Measurements from ENCODE around the gene OR2B3. TPM values are rescaled to one million over a fixed set of nuclear protein-coding genes. Genes with fewer than 3 reads are reported as not detected.
"Not testable (repeated sequence)": the region's sequence is repeated elsewhere in the genome, so short reads cannot be mapped to it uniquely, and the experiment has no call there.

Gene OR2B3, protein sequence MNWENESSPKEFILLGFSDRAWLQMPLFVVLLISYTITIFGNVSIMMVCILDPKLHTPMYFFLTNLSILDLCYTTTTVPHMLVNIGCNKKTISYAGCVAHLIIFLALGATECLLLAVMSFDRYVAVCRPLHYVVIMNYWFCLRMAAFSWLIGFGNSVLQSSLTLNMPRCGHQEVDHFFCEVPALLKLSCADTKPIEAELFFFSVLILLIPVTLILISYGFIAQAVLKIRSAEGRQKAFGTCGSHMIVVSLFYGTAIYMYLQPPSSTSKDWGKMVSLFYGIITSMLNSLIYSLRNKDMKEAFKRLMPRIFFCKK
- not detected for total RNA-seq
- long read RNA-seq, result 0 reads

GRCh38 chr6:29087213-29087612, at the start of gene OR2B3:
Gene OR2B3 (minus strand): TSS chr6:29087313. CDS start chr6:29087248, 65 bp downstream.
- ATAC-seq (no peak), DNase-seq (no peak)
- intact Hi-C loops (cut with DNase I, micrococcal nuclease), result no loop called here

GRCh38 chr6:29131691-29132090, 44.6 kb upstream of the OR2B3 start:
- ATAC-seq (no peak), DNase-seq (no peak)
- intact Hi-C loops (cut with DNase I, micrococcal nuclease), result no loop called here

- DNase-seq (no peak), ATAC-seq (no peak)
- intact Hi-C loops (cut with DNase I, micrococcal nuclease), result no loop called here
Observed at GRCh38 chr6:29130644-29131043, 43.5 kb upstream of the OR2B3 start.

GRCh38 chr6:29129326-29130012, 42.4 kb upstream of the OR2B3 start:
- ATAC-seq (no peak), DNase-seq (peak in 1 of 2 donors; percentile 0)
- intact Hi-C loops (cut with DNase I, micrococcal nuclease), result no loop called here

- ATAC-seq; DNase-seq; intact Hi-C loops (cut with DNase I, micrococcal nuclease): not testable (repeated sequence)
Observed at GRCh38 chr6:29114964-29115363, 27.9 kb upstream of the OR2B3 start.

- intact Hi-C loops (cut with DNase I, micrococcal nuclease), result no loop called here
- ATAC-seq (no peak), DNase-seq (no peak)
Observed at GRCh38 chr6:29112135-29112534, 25.0 kb upstream of the OR2B3 start.

GRCh38 chr6:29107758-29108157, 20.6 kb upstream of the OR2B3 start, which contains the start of gene OR2J3:
Gene OR2J3 (plus strand): TSS chr6:29108058. CDS start chr6:29111891, 3,833 bp downstream.
- no peak for ATAC-seq
- intact Hi-C loops (cut with DNase I, micrococcal nuclease), result no loop called here

DNA sequence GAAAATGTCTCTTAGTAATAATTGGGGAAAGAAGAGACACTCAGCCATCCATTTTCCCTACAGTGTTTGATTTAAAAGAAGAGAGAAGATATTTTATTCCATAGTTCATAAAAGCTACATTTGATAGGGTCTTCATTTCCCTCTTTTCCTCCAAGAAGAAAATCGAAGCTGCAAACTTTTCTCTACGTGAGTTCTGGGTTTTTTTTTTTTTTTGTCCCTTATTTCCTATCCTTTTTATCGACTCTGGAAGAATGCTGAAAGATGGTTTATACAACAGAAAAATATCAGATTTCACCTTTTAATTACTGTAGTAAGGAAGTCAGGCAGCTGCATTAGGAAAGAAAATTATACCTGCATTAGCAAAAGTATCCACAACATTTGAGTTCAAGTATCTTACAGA, 12.1 kb upstream of the OR2B3 start, which contains the start of gene OR2J1:
TSS of gene OR2J1 (plus strand) at position 301 of the 400 bp plus-strand sequence. CDS start 1,453 bp downstream, outside the sequence.
- intact Hi-C loops (cut with DNase I, micrococcal nuclease), result no loop called here
- DNase-seq, result no peak
- ATAC-seq, result no peak

More at GRCh38 chr6:29107758-29108157, 20.6 kb upstream of the OR2B3 start, which contains the start of gene OR2J3:
- DNase-seq, result no peak

DNA sequence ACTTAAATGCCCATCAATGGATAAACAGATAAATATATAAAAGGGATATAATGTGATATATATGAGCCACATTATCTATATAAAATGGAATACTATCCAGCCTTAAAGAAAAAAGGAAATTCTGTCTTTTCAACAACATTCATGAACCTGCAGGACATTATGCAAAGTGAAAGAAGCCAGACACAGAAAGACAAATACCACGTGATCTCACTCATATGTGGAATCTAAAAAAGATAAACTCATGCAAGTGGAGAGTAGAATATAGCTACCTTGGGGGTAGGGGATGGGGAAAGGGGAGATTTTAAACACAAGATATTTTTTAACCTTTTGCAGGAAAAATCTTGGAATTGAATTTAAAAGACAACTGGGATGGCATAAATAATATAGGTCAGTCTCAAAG, 10.7 kb upstream of the OR2B3 start:
- ATAC-seq (no peak), DNase-seq (no peak)
- intact Hi-C loops (cut with DNase I, micrococcal nuclease), result no loop called here

GRCh38 chr6:29092957-29093356, 5.8 kb upstream of the OR2B3 start:
- DNase-seq (no peak), ATAC-seq (no peak)
- intact Hi-C loops (cut with DNase I, micrococcal nuclease), result no loop called here

DNA sequence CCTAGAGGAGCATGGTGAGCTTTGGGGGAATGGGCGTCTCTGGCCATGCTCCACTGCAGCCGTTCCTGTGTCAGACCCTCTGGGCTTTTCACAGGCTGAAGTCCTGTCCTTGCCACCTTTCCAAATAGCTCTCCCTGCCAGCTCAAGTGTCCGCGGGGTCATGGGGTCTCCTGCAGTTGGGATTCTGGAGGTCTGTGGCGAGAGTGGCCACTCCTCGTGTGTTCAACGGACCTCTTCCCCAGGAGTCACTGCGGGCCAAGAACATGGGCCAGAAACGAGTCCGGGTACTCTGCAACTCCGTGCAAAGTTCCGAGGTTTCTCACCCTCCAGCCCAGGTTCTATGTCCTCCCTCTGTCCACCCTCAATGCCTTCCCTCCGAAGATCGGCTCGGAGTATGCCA, 4.7 kb downstream of the OR2B3 start:
- ATAC-seq (no peak), DNase-seq (no peak)
- intact Hi-C loops (cut with DNase I, micrococcal nuclease), result no loop called here

- DNase-seq, result no peak
- ATAC-seq, result no peak
- intact Hi-C loops (cut with DNase I, micrococcal nuclease), result no loop called here
Observed at GRCh38 chr6:29081312-29081711, 5.8 kb downstream of the OR2B3 start.

- intact Hi-C loops (cut with DNase I, micrococcal nuclease), result no loop called here
- no peak for ATAC-seq
- no peak for DNase-seq
Observed at GRCh38 chr6:29079203-29079602, 7.9 kb downstream of the OR2B3 start.

DNA sequence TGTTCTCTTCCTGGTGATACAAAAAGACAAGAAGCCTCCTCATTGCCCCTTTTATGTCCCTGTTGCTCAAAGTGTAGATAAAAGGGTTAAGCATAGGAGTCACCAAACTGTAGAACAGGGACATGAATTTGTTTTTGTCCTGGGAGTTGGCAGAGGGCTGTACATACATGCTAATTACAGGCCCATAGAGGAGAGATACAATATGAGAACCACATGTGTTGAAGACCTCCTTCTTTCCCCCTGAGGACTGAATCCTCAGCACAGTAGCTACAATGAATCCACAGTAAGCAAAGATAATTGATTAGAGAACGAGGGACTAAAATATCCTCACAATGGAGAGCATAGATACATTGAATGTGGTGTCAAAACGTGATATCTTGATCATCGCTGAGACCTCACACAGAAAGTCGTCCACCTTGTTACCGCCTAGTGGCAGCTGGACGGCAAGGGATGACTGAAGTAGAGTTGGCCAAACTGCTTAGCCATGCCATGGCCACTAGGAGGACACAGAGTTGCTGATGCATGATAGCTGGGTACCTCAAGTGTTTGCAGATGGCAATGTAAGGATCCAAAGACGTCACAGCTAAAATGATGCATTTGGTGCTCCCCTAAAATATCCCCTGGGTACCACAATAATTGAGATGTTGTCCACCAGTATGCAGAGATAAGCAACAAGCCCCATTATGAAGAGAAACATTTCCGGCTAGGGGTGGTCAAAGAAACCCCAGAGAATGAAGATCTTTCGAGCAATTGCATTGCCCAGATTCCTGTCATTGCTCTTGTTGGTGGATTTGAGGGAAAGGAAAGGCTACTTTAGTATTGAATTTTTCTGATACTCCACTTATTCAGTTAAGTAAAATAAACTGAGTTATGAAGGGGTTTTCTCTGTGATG, 15.0 kb downstream of the OR2B3 start:
- DNase-seq (no peak), ATAC-seq (peak; percentile 65)
- intact Hi-C loops (cut with DNase I, micrococcal nuclease), result no loop called here

GRCh38 chr6:29051680-29052079, 35.4 kb downstream of the OR2B3 start:
- DNase-seq (no peak), ATAC-seq (no peak)
- intact Hi-C loops (cut with DNase I, micrococcal nuclease), result no loop called here

DNA sequence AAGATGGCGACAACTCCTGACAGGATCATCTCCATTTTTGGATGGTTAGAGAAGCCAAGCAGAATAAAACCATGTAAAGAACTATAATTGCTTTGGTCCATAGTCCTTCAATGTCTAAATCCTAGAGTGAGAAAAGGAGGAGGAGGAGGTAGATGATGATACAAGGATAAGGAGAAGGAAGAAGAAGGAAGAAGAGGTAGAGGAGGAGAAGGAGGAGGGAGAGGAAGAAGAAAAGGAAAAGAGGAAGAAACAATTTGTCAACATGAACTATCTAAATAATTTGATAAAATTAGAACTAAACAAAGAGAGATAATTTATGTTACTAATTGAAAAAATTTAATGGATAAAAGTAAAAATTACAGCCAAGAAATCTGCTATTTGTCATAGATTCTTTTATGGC, 42.0 kb downstream of the OR2B3 start, which contains the start of gene OR2W1:
TSS of gene OR2W1 (minus strand) at position 101 of the 400 bp plus-strand sequence. CDS start at position 101, 0 bp downstream.
- no peak for DNase-seq
- intact Hi-C loops (cut with DNase I, micrococcal nuclease), result no loop called here
- ATAC-seq, result no peak

All from left colon (tissue), 2 donors.